SK-N-SH treated with all-trans-retinoic acid at 6 μM for 48 hours (cell line): ENCODE results near the gene DKK2.
"Not testable (repeated sequence)": the region's sequence is repeated elsewhere in the genome, so short reads cannot be mapped to it uniquely, and the experiment has no call there.

ENCODE experiments used
- ATAC-seq: fragments of 200-7000 bp; cut with Tn5 transposase; 3 replicates; pipeline ENCODE4 v1.9.1; 2020; ENCODE audit warnings: mild to moderate bottlenecking, moderate library complexity
- ARNTL ChIP-seq: fragments of 450-650 bp; formaldehyde crosslinking; IDR thresholded peaks from 2 replicates; pipeline ENCODE4 v1.5.0; 2020; ENCODE audit warnings: low read depth, mild to moderate bottlenecking, moderate library complexity, borderline replicate concordance
- BACH2 ChIP-seq: fragments of 250-450 bp; sonication (Bioruptor Pico); IDR thresholded peaks from 2 replicates; pipeline ENCODE4 v1.9.0; 2021; ENCODE audit warnings: mild to moderate bottlenecking, borderline replicate concordance
- CSDC2 ChIP-seq: fragments of 250-450 bp; sonication (Bioruptor Pico); IDR thresholded peaks from 2 replicates; pipeline ENCODE4 v1.5.0; 2020; ENCODE audit warnings: mild to moderate bottlenecking, moderate library complexity
- ESRRG ChIP-seq: fragments of 250-450 bp; sonication (Bioruptor Pico); IDR thresholded peaks from 2 replicates; pipeline ENCODE4 v1.6.1; 2021; ENCODE audit warnings: mild to moderate bottlenecking
- GLIS3 ChIP-seq: fragments of 250-450 bp; sonication (Bioruptor Pico); IDR thresholded peaks from 2 replicates; pipeline ENCODE4 v1.5.0; 2020; ENCODE audit warnings: mild to moderate bottlenecking, moderate library complexity
- ISL1 ChIP-seq: fragments of 250-450 bp; sonication (Bioruptor Pico); IDR thresholded peaks from 2 replicates; pipeline ENCODE4 v2.1.2; 2022; ENCODE audit warnings: mild to moderate bottlenecking, moderate library complexity
- OSR1 ChIP-seq: fragments of 250-450 bp; sonication (Bioruptor Pico); IDR thresholded peaks from 2 replicates; pipeline ENCODE4 v1.8.0; 2022; ENCODE audit warnings: moderate library complexity, mild to moderate bottlenecking, inconsistent platforms
- PPARA ChIP-seq: fragments of 250-450 bp; sonication (Bioruptor Pico); IDR thresholded peaks from 2 replicates; pipeline ENCODE4 v1.5.0; 2020; ENCODE audit warnings: mild to moderate bottlenecking, borderline replicate concordance
- SNAI2 ChIP-seq: fragments of 250-450 bp; sonication (Bioruptor Pico); IDR thresholded peaks from 2 replicates; pipeline ENCODE4 v1.5.0; 2020; ENCODE audit warnings: mild to moderate bottlenecking, moderate library complexity
- ZC3H10 ChIP-seq: fragments of 250-450 bp; sonication (Bioruptor Pico); IDR thresholded peaks from 2 replicates; pipeline ENCODE4 v1.5.1; 2021; ENCODE audit warnings: mild to moderate bottlenecking, moderate library complexity
- ZFP3 ChIP-seq: fragments of 250-450 bp; sonication (Bioruptor Pico); IDR thresholded peaks from 2 replicates; pipeline ENCODE4 v1.5.0; 2020; ENCODE audit warnings: mild to moderate bottlenecking, moderate library complexity
- ZFP30 ChIP-seq: fragments of 450-650 bp; formaldehyde crosslinking; IDR thresholded peaks from 2 replicates; pipeline ENCODE4 v1.5.0; 2022; ENCODE audit warnings: mild to moderate bottlenecking, moderate library complexity
- ZNF565 ChIP-seq: fragments of 450-650 bp; formaldehyde crosslinking; conservative IDR thresholded peaks from 2 replicates; pipeline ENCODE4 v1.5.0; 2020; ENCODE audit warnings: low read depth, mild to moderate bottlenecking, moderate library complexity
- ZNF70 ChIP-seq: fragments of 450-650 bp; formaldehyde crosslinking; IDR thresholded peaks from 2 replicates; pipeline ENCODE4 v1.5.0; 2020; ENCODE audit warnings: mild to moderate bottlenecking, moderate library complexity
- ZNF8 ChIP-seq: fragments of 450-650 bp; formaldehyde crosslinking; IDR thresholded peaks from 2 replicates; pipeline ENCODE4 v1.5.0; 2020; ENCODE audit warnings: mild to moderate bottlenecking, moderate library complexity
- TF ChIP-seq, protein P1 (sequence below): fragments of 250-450 bp; sonication (Bioruptor Pico); IDR thresholded peaks from 2 replicates; pipeline ENCODE4 v1.5.0; 2020; ENCODE audit warnings: mild to moderate bottlenecking, moderate library complexity
- TF ChIP-seq, protein P2 (sequence below): fragments of 250-450 bp; sonication (Bioruptor Pico); IDR thresholded peaks from 2 replicates; pipeline ENCODE4 v1.5.1; 2020; ENCODE audit warnings: low read depth, mild to moderate bottlenecking, moderate library complexity
- TF ChIP-seq, protein P3 (sequence below): fragments of 250-450 bp; sonication (Bioruptor Pico); IDR thresholded peaks from 2 replicates; pipeline ENCODE4 v1.8.0; 2020; ENCODE audit warnings: mild to moderate bottlenecking, moderate library complexity, borderline replicate concordance
- TF ChIP-seq, protein P4 (sequence below): fragments of 250-450 bp; sonication (Bioruptor Pico); IDR thresholded peaks from 2 replicates; pipeline ENCODE4 v1.5.1; 2021; ENCODE audit warnings: mild to moderate bottlenecking, moderate library complexity
- TF ChIP-seq, protein P5 (sequence below): fragments of 250-450 bp; sonication (Bioruptor Pico); IDR thresholded peaks from 2 replicates; pipeline ENCODE4 v1.8.0; 2021; ENCODE audit warnings: low read depth, mild to moderate bottlenecking, moderate library complexity, borderline replicate concordance

The DKK2 gene

DNA sequence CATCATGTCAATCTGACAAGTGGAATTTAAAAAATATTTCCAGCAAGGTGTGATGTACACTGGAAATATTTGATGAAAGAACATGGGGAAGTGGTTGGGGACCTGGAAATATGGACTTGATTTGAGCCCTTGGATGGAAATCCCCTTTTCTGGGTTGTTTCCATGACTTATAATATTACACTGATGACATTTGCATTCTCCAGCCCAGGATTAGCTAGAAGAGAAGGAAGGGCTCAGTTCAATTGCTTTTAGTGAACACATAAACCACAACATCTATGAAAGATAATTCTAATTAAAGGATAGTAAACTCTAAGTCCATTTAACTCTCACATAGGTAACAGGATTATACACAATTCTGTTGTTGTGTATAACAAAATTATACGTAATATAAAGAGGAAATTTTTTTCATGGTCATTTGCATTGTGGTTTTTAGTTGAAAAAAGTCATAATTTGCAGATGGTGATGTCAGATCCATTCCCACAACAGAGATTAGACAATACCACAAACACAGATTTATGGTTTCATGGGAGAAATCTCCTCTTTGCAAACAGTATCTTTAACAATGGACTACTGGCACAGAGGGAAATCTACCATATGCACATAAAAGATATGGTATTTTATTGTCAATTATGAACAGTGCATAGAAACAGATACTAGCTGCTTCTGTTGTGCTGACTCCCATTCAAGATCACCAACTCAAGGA, 126.5 kb downstream of the DKK2 start:
- TF ChIP-seq ZC3H10 (CRISPR knock-in tag) = no peak
- no peak for TF ChIP-seq ZNF565 (CRISPR knock-in tag)
- no peak for TF ChIP-seq PPARA (CRISPR knock-in tag)
- TF ChIP-seq, protein P1, sequence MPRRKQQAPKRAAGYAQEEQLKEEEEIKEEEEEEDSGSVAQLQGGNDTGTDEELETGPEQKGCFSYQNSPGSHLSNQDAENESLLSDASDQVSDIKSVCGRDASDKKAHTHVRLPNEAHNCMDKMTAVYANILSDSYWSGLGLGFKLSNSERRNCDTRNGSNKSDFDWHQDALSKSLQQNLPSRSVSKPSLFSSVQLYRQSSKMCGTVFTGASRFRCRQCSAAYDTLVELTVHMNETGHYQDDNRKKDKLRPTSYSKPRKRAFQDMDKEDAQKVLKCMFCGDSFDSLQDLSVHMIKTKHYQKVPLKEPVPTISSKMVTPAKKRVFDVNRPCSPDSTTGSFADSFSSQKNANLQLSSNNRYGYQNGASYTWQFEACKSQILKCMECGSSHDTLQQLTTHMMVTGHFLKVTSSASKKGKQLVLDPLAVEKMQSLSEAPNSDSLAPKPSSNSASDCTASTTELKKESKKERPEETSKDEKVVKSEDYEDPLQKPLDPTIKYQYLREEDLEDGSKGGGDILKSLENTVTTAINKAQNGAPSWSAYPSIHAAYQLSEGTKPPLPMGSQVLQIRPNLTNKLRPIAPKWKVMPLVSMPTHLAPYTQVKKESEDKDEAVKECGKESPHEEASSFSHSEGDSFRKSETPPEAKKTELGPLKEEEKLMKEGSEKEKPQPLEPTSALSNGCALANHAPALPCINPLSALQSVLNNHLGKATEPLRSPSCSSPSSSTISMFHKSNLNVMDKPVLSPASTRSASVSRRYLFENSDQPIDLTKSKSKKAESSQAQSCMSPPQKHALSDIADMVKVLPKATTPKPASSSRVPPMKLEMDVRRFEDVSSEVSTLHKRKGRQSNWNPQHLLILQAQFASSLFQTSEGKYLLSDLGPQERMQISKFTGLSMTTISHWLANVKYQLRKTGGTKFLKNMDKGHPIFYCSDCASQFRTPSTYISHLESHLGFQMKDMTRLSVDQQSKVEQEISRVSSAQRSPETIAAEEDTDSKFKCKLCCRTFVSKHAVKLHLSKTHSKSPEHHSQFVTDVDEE (CRISPR knock-in tag) = no peak
- TF ChIP-seq ARNTL (CRISPR knock-in tag) = no peak
- TF ChIP-seq ZFP3 (CRISPR knock-in tag) = no peak
- ATAC-seq = peak; percentile 46; the same call in 1 of the 3 replicates

DNA sequence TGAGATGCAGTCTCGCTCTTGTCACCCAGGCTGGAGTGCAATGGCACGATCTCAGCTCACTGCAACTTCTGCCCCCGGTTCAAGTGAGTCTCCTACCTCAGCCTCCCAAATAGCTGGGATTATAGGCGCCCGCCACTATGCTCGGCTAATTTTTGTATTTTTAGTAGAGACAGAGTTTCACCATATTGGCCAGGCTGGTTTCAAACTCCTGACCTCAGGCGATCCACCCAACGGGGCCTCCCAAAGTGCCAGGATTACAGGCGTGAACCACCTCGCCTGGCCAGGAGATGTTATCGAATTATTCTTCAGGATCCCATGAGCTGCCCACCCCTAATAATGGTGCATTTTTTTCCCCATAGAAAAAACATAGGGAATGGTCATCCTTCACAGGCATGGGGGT, 128.1 kb downstream of the DKK2 start:
- ATAC-seq = not testable (repeated sequence)

DNA sequence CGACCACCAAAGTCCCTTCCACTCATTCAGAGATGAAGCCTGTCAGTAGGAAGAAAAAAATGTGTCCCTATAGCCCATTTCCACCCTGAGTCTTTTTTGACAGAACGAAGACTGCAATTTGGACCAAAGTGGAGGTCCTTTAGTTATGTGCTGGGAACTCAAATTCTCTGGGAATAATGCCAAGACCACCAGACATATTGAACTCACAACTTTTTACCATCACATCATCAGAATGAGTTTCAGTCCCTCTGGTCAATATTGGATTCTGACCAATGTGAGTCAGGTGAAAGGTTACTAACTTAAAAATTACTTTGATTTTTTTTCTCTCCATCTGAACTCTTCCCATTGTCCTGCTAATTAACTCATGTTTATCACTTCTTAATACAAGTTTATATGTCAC, 128.9 kb downstream of the DKK2 start:
- TF ChIP-seq BACH2 (CRISPR knock-in tag) (no peak), ESRRG (no peak), ZNF70 (CRISPR knock-in tag) (no peak), ZFP30 (CRISPR knock-in tag) (no peak), SNAI2 (CRISPR knock-in tag) (no peak), ARNTL (CRISPR knock-in tag) (no peak), ZFP3 (CRISPR knock-in tag) (no peak), CSDC2 (no peak), PPARA (CRISPR knock-in tag) (no peak), ZNF8 (CRISPR knock-in tag) (no peak), OSR1 (CRISPR knock-in tag) (no peak), GLIS3 (no peak), ZNF565 (CRISPR knock-in tag) (no peak), ISL1 (no peak)
- TF ChIP-seq, protein P2, sequence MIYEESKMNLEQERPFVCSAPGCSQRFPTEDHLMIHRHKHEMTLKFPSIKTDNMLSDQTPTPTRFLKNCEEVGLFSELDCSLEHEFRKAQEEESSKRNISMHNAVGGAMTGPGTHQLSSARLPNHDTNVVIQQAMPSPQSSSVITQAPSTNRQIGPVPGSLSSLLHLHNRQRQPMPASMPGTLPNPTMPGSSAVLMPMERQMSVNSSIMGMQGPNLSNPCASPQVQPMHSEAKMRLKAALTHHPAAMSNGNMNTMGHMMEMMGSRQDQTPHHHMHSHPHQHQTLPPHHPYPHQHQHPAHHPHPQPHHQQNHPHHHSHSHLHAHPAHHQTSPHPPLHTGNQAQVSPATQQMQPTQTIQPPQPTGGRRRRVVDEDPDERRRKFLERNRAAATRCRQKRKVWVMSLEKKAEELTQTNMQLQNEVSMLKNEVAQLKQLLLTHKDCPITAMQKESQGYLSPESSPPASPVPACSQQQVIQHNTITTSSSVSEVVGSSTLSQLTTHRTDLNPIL (CRISPR knock-in tag) = no peak
- TF ChIP-seq, protein P3, sequence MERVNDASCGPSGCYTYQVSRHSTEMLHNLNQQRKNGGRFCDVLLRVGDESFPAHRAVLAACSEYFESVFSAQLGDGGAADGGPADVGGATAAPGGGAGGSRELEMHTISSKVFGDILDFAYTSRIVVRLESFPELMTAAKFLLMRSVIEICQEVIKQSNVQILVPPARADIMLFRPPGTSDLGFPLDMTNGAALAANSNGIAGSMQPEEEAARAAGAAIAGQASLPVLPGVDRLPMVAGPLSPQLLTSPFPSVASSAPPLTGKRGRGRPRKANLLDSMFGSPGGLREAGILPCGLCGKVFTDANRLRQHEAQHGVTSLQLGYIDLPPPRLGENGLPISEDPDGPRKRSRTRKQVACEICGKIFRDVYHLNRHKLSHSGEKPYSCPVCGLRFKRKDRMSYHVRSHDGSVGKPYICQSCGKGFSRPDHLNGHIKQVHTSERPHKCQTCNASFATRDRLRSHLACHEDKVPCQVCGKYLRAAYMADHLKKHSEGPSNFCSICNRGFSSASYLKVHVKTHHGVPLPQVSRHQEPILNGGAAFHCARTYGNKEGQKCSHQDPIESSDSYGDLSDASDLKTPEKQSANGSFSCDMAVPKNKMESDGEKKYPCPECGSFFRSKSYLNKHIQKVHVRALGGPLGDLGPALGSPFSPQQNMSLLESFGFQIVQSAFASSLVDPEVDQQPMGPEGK (CRISPR knock-in tag) = no peak
- TF ChIP-seq, protein P1 (CRISPR knock-in tag) = no peak
- TF ChIP-seq, protein P4, sequence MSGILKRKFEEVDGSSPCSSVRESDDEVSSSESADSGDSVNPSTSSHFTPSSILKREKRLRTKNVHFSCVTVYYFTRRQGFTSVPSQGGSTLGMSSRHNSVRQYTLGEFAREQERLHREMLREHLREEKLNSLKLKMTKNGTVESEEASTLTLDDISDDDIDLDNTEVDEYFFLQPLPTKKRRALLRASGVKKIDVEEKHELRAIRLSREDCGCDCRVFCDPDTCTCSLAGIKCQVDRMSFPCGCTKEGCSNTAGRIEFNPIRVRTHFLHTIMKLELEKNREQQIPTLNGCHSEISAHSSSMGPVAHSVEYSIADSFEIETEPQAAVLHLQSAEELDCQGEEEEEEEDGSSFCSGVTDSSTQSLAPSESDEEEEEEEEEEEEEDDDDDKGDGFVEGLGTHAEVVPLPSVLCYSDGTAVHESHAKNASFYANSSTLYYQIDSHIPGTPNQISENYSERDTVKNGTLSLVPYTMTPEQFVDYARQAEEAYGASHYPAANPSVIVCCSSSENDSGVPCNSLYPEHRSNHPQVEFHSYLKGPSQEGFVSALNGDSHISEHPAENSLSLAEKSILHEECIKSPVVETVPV (CRISPR knock-in tag) = no peak
- TF ChIP-seq, protein P5, sequence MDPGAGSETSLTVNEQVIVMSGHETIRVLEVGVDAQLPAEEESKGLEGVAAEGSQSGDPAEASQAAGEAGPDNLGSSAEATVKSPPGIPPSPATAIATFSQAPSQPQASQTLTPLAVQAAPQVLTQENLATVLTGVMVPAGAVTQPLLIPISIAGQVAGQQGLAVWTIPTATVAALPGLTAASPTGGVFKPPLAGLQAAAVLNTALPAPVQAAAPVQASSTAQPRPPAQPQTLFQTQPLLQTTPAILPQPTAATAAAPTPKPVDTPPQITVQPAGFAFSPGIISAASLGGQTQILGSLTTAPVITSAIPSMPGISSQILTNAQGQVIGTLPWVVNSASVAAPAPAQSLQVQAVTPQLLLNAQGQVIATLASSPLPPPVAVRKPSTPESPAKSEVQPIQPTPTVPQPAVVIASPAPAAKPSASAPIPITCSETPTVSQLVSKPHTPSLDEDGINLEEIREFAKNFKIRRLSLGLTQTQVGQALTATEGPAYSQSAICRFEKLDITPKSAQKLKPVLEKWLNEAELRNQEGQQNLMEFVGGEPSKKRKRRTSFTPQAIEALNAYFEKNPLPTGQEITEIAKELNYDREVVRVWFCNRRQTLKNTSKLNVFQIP (CRISPR knock-in tag) = no peak
- TF ChIP-seq, all 23 proteins: peak for 0
- ATAC-seq = no peak
